ENCODE data around the gene THBS1.

Gene THBS1

DNA sequence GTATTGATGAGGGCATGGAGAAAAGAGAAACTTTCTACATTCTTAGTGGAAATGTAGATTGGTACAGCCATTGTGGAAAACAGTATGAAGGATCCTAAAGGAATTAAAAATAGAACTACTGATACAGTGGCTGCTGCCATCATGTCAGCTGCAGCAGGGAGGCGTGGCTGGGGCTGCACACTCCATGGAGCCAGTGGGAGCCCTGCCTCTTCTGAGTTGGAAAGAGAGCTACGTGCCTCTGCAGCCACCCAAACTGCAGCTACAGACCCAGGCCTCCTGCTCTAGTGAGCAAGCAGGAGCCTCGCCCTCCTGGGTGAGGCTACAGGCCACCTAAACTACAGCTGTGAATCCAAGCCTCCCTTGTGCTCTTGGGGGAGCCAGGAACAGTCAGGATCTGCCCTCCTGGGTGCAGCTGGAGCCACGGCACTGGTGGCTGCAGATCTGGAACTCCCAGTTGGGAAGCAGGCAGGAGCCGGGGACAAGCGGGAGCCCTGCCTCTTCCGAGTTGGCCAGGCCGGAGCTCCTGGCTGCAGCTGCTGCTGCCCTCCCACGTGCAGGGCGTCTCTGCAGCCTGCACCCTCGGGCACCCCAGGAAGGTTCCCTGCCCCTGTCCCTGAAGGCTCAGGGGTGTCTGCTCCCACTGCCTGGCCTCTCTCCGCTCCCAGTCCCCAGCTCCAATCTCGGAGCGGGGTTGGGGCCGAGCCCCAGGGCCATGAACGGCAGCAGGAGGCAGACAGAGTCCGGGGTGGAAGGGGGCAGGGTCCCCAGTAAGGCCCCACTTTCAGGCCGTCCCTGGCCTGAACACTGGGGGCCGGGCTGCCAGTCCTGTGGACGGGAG, 64.5 kb downstream of the THBS1 start:
- no peak for DNase-seq (ENCODE audit: extremely low spot score)
- CTCF ChIA-PET: interaction anchor here (0.6 kb wide), 2 partner anchors 29 to 908 kb away, joined by 3 to 10 read pairs; no protein-coding TSS in a partner anchor
- TF ChIP-seq ARNT (IDR thresholded peaks at IDR 0.05): no peak
- TF ChIP-seq FOXA1 (IDR thresholded peaks at IDR 0.05): no peak
- TF ChIP-seq SP1 (IDR thresholded peaks at IDR 0.05): no peak
- no peak for TF ChIP-seq FOXM1 (IDR thresholded peaks at IDR 0.05; ENCODE audit: borderline replicate concordance)
- TF ChIP-seq TARDBP (IDR thresholded peaks at IDR 0.05): no peak
- TF ChIP-seq ZNF384 (IDR thresholded peaks at IDR 0.05): no peak
- TF ChIP-seq FOXK2 (IDR thresholded peaks at IDR 0.05): no peak
- TF ChIP-seq BHLHE40 (IDR thresholded peaks at IDR 0.05; ENCODE audit: borderline replicate concordance): no peak
- no peak for TF ChIP-seq CTBP1 (IDR thresholded peaks at IDR 0.05; ENCODE audit: borderline replicate concordance)
- POLR2A ChIA-PET: no interaction called here

DNA sequence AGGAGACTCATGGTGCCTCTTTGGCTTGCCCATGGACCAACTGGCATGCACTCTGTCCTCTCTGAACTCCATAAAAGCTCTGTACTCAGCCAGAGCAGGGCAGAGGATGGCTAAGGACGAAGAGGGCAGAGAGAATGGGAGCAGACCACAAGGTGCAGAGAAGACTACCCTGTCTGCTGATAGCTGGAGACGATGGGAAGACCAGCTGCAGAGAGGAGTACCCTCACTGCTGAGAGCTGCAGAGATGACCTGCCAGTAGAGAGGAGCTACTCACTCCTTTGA, 65.0 kb downstream of the THBS1 start:
- TF ChIP-seq TARDBP (IDR thresholded peaks at IDR 0.05): no peak
- TF ChIP-seq ARNT (IDR thresholded peaks at IDR 0.05): no peak
- TF ChIP-seq HDGF (IDR thresholded peaks at IDR 0.05; ENCODE audit: borderline replicate concordance): no peak
- no peak for TF ChIP-seq NFRKB (IDR thresholded peaks at IDR 0.05)
- no peak for TF ChIP-seq SUZ12 (IDR thresholded peaks at IDR 0.05)
- no peak for TF ChIP-seq FOXK2 (IDR thresholded peaks at IDR 0.05)
- no peak for TF ChIP-seq CTBP1 (IDR thresholded peaks at IDR 0.05; ENCODE audit: borderline replicate concordance)
- TF ChIP-seq, protein P1, sequence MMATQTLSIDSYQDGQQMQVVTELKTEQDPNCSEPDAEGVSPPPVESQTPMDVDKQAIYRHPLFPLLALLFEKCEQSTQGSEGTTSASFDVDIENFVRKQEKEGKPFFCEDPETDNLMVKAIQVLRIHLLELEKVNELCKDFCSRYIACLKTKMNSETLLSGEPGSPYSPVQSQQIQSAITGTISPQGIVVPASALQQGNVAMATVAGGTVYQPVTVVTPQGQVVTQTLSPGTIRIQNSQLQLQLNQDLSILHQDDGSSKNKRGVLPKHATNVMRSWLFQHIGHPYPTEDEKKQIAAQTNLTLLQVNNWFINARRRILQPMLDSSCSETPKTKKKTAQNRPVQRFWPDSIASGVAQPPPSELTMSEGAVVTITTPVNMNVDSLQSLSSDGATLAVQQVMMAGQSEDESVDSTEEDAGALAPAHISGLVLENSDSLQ (IDR thresholded peaks at IDR 0.05): no peak
- TF ChIP-seq ELF4 (IDR thresholded peaks at IDR 0.05): no peak
- TF ChIP-seq ZNF384 (IDR thresholded peaks at IDR 0.05): no peak
- DNase-seq (ENCODE audit: extremely low spot score): no peak
- CTCF ChIA-PET: interaction anchor here (0.6 kb wide), 1 partner anchor 29 kb away, joined by 10 read pairs; no protein-coding TSS in a partner anchor
- POLR2A ChIA-PET: no interaction called here

DNA sequence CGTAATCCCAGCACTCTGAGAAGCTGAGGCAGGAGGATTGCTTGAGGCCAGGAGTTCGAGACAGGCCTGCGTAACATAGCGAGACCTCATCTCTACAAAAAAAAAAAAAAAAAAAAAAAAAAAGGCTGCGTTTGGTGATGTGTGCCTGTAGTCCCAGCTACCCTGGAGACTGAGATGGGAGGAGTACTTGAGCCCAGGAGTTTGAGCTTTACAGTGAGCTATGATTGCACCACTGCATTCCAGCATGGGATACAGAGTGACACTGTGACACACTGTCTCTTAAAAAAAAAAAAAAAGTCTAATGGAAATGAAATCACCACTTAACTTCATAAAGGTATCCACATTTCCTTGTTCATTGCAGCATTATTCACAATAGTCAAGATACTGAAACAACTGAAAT, 65.5 kb downstream of the THBS1 start:
- DNase-seq (ENCODE audit: extremely low spot score): no peak
- ChIA-PET POLR2A (no interaction called here), CTCF (no interaction called here)
- no peak for TF ChIP-seq LEF1 (IDR thresholded peaks at IDR 0.05; ENCODE audit: borderline replicate concordance)
- TF ChIP-seq FOXK2 (IDR thresholded peaks at IDR 0.05): no peak
